ENCODE data around the gene TRPM5.

Gene TRPM5

DNA sequence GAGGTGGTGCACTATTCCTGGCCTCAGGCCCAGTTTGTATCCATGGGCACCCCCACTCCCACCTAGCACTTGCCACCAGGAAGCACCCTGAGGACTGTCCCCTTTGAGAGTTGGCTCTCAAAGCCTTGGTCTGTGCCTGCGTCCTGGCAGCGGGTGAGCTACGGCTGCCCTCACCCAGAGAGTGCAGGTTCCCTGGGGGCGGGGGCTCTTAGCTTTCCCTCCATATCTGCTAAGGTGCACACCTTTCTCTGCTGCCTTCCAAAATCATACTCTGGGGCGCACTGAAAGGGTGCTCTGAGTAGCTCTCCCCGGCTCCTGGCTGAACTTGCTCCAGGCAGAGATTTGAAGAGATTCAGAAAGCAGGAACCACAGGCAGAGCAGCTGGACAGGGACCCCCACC is 7.6 kb upstream of the TRPM5 start:
- DNase-seq = no peak

GRCh38 chr11:2451336-2451735 is 7.0 kb upstream of the TRPM5 start:
- DNase-seq = no peak

- no peak for DNase-seq
Observed at GRCh38 chr11:2450321-2451041, 6.2 kb upstream of the TRPM5 start.

DNA sequence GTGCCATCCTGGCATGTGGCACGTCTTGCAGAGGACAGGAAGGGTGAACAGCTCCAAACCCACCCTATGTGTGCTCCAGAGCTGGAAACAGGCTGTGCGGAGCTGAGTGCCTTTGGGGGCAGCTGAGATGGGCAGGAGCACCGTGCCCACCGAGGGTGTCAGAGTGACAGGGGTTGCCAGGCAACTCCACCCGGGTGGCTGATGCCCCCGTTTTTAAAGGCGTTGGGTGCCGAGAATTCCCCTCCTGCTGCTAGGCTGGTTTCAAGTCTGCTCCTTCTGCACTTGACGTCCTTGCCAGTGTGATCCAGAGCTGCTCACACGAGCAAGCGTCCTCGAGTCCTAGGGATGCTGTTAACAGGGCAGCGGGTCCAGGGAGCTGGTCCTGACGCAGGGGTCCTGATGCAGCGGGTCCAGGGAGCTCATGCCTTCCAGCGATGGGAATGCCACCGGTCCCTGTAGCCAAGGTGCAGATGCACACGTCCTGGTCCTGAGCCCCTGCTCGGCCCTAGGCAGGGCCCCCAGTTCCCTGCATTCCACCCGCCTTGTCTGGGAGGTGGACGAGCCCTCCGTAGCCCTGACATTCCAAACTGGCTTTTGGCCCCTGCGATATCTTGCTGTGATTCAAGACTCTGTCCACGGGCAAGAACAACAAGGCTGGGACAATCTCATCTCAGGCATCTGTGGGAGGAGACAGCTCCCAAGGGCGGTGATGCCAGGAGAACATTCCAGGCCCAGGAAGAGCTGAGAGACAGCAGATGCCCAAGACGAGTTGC is 5.4 kb upstream of the TRPM5 start:
- no peak for DNase-seq

DNA sequence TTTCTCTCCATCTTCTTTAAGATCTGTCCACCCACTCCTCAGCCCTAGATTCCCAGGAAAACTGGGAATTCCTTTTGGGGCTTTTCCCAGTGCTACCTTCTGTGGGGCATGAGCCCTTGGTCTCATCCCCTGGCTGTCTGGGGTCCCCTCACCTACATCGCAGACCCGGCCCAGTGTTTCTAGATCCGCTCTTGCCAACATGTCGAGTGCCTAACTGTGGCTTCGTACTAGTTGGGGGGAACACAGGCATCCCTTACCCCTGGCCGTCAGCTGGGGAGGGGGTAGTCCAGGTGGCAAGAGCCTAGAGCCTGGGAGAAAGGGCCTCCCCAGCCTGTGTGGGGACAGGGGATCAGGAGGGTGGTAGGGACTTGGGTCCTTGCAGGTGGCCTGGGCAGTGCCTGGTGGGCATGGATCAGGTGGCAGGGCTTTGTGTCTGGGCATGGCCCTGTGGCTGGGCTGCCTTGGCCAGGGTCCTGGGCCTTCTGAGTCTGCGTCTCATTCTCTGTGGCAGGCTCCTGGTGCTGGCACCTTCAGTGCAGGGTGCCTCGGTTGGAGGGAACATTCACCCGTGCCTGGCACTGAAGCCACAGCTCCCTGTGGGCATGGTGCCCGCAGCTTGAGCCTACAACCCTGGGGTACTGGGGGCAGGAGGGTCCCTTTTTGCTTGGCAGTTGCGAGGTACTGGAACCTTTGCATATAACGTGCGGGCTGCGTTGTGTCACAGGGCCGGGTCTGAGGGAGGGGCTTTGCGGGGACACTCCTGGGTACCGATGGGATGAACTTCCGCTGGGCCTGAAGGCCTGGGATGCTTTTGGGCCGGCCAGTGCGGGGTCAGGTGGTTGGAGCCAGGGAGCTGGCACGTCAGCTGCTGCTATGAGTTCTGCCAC is 4.6 kb upstream of the TRPM5 start:
- DNase-seq = no peak

GRCh38 chr11:2447951-2448650 is 3.8 kb upstream of the TRPM5 start:
- DNase-seq = no peak

DNA sequence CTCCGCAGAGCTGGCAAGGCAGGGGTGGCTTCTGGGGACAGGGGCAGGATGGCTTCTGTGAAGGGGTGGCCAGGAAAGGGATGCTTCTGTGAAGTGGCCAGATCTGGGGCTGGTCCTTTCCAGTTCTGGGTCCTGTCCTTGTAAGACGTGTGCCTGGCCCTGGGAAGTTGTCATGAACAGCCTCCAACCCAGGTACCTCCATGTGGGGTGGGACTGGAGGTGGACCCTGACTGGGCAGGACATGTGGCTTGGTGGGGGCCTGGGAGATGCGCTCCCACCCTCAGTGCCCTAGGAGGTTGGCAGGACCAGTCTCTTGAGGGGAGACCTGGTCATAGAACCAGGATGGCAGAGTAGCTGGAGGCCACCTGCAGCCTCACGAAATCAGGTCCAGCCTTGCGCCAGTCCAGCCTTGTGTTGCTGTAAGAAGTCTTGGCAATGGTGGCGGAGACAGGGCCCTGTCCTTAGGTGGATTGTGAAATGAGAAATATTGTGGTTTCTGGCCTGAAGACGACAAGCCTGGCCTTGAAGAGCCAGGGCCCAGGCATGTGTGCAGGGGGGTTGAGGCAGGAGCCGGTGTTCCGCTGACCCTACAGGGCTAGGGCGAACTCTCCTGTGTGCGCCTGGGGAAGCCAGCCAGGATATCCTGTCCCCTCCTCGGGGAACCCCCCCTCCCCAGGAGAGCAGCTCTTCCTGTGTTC is 3.1 kb upstream of the TRPM5 start:
- no peak for DNase-seq

DNA sequence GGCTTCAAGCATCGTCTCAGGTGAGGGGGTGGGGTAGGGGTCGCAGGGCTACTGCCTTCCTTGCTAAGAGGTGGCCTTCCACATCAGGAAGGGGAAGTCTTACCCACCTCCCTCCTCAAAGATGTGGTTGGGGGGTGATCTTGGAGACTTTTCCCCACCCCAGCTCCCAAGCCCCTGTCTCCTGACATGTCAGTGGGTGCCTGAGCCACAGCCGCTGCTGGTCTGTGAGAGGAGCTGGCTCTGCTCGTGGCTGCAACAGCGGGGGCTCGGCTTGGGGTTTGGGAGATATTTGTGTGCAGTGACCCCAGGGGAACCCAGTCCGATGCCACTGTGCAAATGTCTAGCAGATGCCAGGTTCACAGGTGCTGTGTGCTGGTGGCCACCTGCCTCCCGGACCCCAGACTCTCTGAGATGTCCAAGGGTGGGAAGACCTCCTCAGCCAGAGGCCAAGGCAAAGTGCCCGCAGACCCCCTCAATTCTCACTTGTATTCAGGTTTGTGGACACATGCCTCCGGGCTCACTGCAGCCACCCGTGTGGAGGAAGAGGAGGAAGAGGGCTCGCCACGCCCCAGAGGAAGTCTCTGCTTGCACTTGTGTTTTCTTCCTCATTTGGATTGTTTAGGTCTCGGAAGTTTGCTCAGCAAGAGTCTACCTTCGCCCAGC is 2.4 kb upstream of the TRPM5 start:
- DNase-seq = no peak

GRCh38 chr11:2445746-2446551 is 1.6 kb upstream of the TRPM5 start:
- DNase-seq = peak in 1 of 2 experiments; percentile 48

DNA sequence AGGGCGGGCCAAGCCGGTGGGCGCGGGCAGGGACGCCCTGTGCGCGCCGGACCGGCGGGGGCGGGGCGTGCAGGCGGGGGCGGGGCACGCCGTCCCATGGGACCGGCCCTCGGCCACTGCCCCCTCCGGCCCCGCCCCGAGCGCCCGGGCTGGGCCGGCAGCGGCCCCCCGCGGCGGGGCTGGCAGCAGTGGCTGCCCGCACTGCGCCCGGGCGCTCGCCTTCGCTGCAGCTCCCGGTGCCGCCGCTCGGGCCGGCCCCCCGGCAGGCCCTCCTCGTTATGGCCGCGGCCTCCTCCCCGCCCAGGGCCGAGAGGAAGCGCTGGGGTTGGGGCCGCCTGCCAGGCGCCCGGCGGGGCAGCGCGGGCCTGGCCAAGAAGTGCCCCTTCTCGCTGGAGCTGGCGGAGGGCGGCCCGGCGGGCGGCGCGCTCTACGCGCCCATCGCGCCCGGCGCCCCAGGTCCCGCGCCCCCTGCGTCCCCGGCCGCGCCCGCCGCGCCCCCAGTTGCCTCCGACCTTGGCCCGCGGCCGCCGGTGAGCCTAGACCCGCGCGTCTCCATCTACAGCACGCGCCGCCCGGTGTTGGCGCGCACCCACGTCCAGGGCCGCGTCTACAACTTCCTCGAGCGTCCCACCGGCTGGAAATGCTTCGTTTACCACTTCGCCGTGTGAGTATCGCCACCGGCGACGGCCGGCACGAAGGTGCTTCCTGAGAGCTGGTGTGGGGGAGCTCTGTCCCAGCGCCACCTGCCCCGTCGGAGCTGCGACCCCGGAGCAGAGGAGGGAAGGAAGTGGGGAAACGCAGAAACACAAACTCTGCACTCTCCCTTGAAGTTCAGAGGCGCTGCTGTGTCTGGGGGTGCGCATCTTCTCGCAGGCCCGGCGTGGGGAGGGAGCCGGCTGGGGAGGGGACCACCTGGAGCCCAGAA is 769 bp upstream of the TRPM5 start, which contains the start of gene KCNQ1:
TSS of gene KCNQ1 (plus strand) at position 188 of the 925 bp plus-strand sequence. CDS start at position 279, 91 bp downstream.
- peak; percentile 58 to 65 for DNase-seq

DNA sequence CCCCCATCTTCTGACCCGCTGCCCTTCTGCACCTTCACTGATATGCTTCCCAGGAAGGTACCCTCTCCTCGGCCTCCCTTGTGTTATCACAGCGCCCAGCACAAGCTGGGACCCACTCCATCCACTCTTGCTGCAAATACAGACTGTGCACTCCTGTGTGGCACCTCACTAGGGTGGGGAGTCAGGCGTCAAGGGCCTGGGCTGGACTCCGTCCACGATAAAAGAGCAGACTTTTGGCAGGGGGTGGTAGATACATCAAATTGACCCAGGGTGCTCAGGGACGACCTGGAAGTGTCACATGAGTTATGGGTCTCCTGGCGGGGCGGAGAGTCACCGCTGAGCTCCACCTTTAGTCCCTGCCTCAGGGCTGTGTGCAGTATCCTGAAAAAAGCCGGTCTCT is 908 bp downstream of the TRPM5 start:
- no peak for DNase-seq

GRCh38 chr11:2442589-2442988 is 1.7 kb downstream of the TRPM5 start:
- DNase-seq = no peak

- no peak for DNase-seq
Observed at GRCh38 chr11:2441171-2441570, 3.1 kb downstream of the TRPM5 start.

DNA sequence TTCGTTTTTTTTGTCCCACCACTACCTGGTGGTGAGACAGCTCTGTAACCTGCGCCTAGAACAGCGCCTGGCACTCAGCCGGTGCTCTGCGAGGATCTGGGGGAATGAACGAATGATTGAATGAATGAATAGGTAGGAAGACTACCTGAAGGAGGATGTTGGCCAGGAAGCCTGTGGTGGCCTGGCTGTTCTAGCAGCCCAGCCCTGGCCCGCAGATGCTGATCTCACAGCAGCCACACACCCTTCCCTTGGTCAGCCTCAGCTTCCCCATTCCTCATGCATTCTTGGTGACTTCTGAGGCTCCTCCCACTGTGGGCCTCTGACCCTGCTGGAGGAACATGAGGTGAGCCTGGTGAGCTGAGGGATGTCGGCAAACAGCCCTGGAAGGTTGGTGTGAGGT is 3.7 kb downstream of the TRPM5 start:
- no peak for DNase-seq

DNA sequence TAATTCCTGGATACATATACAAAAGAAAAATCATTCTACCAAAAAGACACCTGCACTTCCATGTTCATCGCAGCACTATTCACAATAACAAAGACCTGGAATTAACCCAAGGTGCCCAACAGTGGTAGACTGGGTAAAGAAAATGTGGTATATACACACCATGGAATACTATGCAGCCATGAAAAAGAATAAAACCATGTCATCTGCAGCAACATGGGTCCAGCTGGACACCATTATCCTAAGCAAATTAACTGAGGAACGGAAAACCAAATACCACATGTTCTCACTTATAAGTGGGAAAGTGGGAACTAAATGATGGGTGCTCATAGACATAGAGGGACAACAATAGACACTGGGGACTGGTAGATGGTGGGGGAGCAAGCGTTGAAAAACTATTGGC is 4.5 kb downstream of the TRPM5 start:
- DNase-seq = no peak

DNA sequence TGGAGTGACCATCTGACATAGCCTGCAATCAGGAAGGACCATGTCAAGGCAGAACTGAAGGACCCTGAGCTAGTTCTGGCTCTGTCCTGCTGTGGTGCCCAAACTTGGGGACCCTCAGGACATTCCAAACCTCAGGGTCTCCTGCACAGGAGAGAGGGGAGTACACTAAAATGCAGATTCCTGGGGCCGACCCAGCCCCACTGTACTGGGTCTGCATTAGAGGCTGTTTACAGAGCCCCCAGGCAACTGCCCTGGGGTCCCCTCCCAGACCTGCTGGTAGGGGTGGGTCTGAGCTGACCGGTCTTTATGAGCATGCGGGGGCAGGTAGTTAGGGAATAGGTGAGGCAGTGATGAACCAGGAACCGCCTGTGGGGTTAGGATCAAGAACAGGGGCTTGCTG is 6.8 kb downstream of the TRPM5 start:
- DNase-seq = no peak

DNA sequence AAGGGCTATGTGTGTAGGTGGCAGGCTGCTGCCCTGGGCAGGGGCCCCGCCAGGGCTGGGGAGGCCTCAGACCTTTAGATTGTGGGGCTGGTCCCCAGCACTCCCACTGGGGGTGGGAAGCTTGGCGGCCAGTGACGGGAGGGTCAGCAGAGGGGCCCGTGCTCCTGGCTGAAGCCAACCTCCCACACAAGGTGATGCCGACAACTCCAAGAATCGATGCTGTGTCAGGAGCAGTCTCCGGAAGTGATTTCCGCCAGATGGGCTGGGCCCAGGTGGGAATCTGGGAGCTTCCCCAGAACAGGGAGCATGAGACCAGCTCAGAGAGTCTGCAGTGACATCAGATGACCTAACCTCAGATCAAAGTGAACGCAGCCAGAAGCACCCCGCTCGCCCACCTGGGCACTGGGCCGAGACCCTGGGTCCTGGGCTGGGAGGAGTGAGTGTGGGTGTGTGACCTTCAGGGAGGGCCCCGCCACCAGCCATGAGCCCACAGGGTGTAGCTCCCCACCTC is 7.7 kb downstream of the TRPM5 start:
- DNase-seq = no peak

GRCh38 chr11:2436013-2436520 is 8.2 kb downstream of the TRPM5 start:
- DNase-seq = no peak

All from activated T-cell treated with anti-CD3 and anti-CD28 coated beads, Interleukin-2, amount 50 U/mL, for 48 hours (primary cell).